ENCODE measurements around the gene AFF2. TPM values are rescaled to one million over a fixed set of nuclear protein-coding genes. Genes with fewer than 3 reads are reported as not detected.

The AFF2 gene
- polyA plus RNA-seq, 1 of the 3 experiments (the other 2 are of a cell fraction), result not detected

GRCh38 chrX:148823986-148824385 is 323.6 kb downstream of the AFF2 start:
- Histone ChIP-seq H3K27me3 (ENCODE audit: insufficient read depth) (no peaks in the 10 kb centered on the region), H3F3A (replicated peaks; ENCODE audit: insufficient read depth) (no peaks in the 10 kb centered on the region), H3K4me2 (no peak overlapping the region), H4K20me1 (ENCODE audit: insufficient read depth) (no peaks in the 10 kb centered on the region), H3K27ac (ENCODE audit: low read depth in 2 of 2, low read length in 1 of 2) (no peak overlapping the region), H3K4me3 (ENCODE audit: low read depth in 2 of 2, low read length in 1 of 2) (no peak overlapping the region), H2AFZ (ENCODE audit: low read depth) (no peak overlapping the region), H3K79me2 (ENCODE audit: insufficient read depth) (no peaks in the 10 kb centered on the region), H3K4me1 (ENCODE audit: control insufficient read depth in 1 of 2, insufficient read depth in 2 of 2, low read depth in 1 of 2, low read length in 1 of 2) (no peaks in the 10 kb centered on the region), H3K36me3 (replicated peaks in 1 of 2; ENCODE audit: control insufficient read depth in 1 of 2, insufficient read depth in 2 of 2, low read length in 1 of 2) (no peaks in the 10 kb centered on the region), H3K9me3 (no peaks in the 10 kb centered on the region), H3K9ac (no peak overlapping the region), H3K9me2 (no peaks in the 10 kb centered on the region)
- POLR2A ChIA-PET, result no interaction called here
- DNase-seq, result no peak
- CTCF ChIA-PET, result no interaction called here
- WGBS (ENCODE audit: low lambda C conversion rate), result 0% methylated on average over 2 of the region's 2 CpGs
- TF ChIP-seq JUND (IDR thresholded peaks at IDR 0.05) (no peak), REST (IDR thresholded peaks at IDR 0.05; ENCODE audit: low read depth, low read length) (peak; percentile 40; the same call in 1 of the 2 replicates)

- Histone ChIP-seq H3K4me1 (ENCODE audit: control insufficient read depth in 1 of 2, insufficient read depth in 2 of 2, low read depth in 1 of 2, low read length in 1 of 2) (no peaks in the 10 kb centered on the region), H3K27ac (ENCODE audit: low read depth in 2 of 2, low read length in 1 of 2) (no peak overlapping the region), H4K20me1 (ENCODE audit: insufficient read depth) (no peaks in the 10 kb centered on the region), H3K36me3 (replicated peaks in 1 of 2; ENCODE audit: control insufficient read depth in 1 of 2, insufficient read depth in 2 of 2, low read length in 1 of 2) (no peaks in the 10 kb centered on the region), H2AFZ (ENCODE audit: low read depth) (no peak overlapping the region), H3K4me3 (ENCODE audit: low read depth in 2 of 2, low read length in 1 of 2) (no peak overlapping the region), H3F3A (replicated peaks; ENCODE audit: insufficient read depth) (no peaks in the 10 kb centered on the region), H3K79me2 (ENCODE audit: insufficient read depth) (no peaks in the 10 kb centered on the region), H3K9ac (no peak overlapping the region), H3K27me3 (ENCODE audit: insufficient read depth) (no peaks in the 10 kb centered on the region), H3K9me3 (no peaks in the 10 kb centered on the region), H3K9me2 (no peaks in the 10 kb centered on the region), H3K4me2 (no peak overlapping the region)
- no peak for TF ChIP-seq TCF12 (IDR thresholded peaks at IDR 0.05)
- TF ChIP-seq EP300 (IDR thresholded peaks at IDR 0.05; ENCODE audit: borderline replicate concordance in 1 of 2, low read depth in 1 of 2, low read length in 1 of 2), result no peak
- TF ChIP-seq MXI1 (IDR thresholded peaks at IDR 0.05; ENCODE audit: low read depth, low read length), result no peak
- no peak for TF ChIP-seq REST (IDR thresholded peaks at IDR 0.05; ENCODE audit: low read depth, low read length)
- TF ChIP-seq PBX3 (IDR thresholded peaks at IDR 0.05), result no peak
- TF ChIP-seq IRF3 (IDR thresholded peaks at IDR 0.05; ENCODE audit: low read depth, low read length), result no peak
- TF ChIP-seq FOXM1 (IDR thresholded peaks at IDR 0.05; ENCODE audit: low read depth), result no peak
- no peak for DNase-seq
- ChIA-PET POLR2A (no interaction called here), CTCF (no interaction called here)
- WGBS (ENCODE audit: low lambda C conversion rate), result 0% methylated on average over 2 of the region's 2 CpGs
These were observed 325.3 kb downstream of the AFF2 start for GRCh38 chrX:148825696-148826095.

Measured in SK-N-SH (cell line).